ENCODE data around the gene ADAM12. TPM values are rescaled to one million over a fixed set of nuclear protein-coding genes. Genes with fewer than 3 reads are reported as not detected.

ADAM12 gene
- total and polyA plus RNA-seq, 9 of the 15 experiments (the other 6 are each of a cell fraction or from before 2014, with no cell fraction given), result not detected

DNA sequence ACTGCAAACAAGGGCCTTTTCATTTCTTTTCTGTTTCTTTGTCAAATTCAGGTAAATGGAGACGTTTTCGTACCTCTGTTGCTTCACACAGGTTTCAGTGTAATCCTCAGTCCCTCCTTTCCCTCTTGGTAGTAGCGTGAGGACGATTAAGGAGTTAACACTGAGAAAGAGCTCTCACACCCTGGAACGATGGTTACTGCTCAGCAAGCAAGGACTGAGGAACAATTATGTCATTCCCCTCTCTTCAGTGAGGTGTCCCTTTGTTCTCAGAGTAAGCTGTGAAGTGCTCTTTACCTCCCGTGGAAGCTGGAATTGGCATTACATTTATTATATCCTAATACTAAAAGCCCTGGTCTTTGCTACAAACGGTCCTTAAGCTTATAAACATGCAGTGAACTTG, 396.0 kb downstream of the ADAM12 start (continued):
- no peak for TF ChIP-seq NR2C2 (CRISPR knock-in tag; IDR thresholded peaks at IDR 0.05)
- no peak for TF ChIP-seq NR2C2 (tag; IDR thresholded peaks at IDR 0.05)

- no peaks in the 10 kb centered on the region for H3K4me1 ChIP-seq (replicated peaks in 1 of 2; ENCODE audit: control insufficient read depth in 2 of 2, insufficient read depth in 2 of 2, low read length in 2 of 2)
- H3K36me3 ChIP-seq (ENCODE audit: control insufficient read depth, insufficient read depth, low read length), result no peaks in the 10 kb centered on the region
- H4K20me1 ChIP-seq (replicated peaks; ENCODE audit: control insufficient read depth, insufficient read depth, low read length), result no peaks in the 10 kb centered on the region
- H2AFZ ChIP-seq (ENCODE audit: low read depth, low read length), result no peak overlapping the region
- FAIRE-seq, result no peak
- BruUV-seq (replicated peaks), result no TSS peak
- intact Hi-C loops (cut with micrococcal nuclease), result no loop called here
- no peak for ATAC-seq
- WGBS (ENCODE audit: insufficient coverage, low coverage, missing lambda C conversion rate), result 0% methylated on average over 1 of the region's 1 CpG
- no peaks in the 10 kb centered on the region for H3K9me3 ChIP-seq (replicated peaks; ENCODE audit: control insufficient read depth, insufficient read depth, low read depth, low read length)
- peaks cover 0 to 6% of the 10 kb centered on the region in 2 experiments; a peak in 1 of 5 replicates for H3K27me3 ChIP-seq (ENCODE audit: control insufficient read depth in 2 of 2, insufficient read depth in 2 of 2, low read length in 2 of 2)
- no peaks in the 10 kb centered on the region for H3K9me1 ChIP-seq (ENCODE audit: control insufficient read depth, insufficient read depth, low read length)
- DNase-seq (ENCODE audit: extremely low read depth in 1 of 4, low spot score in 3 of 4), result no peak
- H3K9ac ChIP-seq (ENCODE audit: insufficient read depth in 1 of 2, low read depth in 2 of 2, low read length in 2 of 2), result no peak overlapping the region
- ChIA-PET POLR2A (no interaction called here), CTCF (ENCODE audit: low intra/inter-chr PET ratio) (no interaction called here)
- H3K4me2 ChIP-seq (ENCODE audit: insufficient read depth, low read length), result no peak overlapping the region
- H3K4me3 ChIP-seq, result no peak overlapping the region
- no peaks in the 10 kb centered on the region for H3K79me2 ChIP-seq (ENCODE audit: control insufficient read depth, insufficient read depth, low read length)
- in situ Hi-C loops (cut with MboI), result no loop called here
- no peak overlapping the region for H3K27ac ChIP-seq (ENCODE audit: extremely low read depth, low read depth, low read length)
- TF ChIP-seq NR2C2 (CRISPR knock-in tag; IDR thresholded peaks at IDR 0.05) (no peak), NR2C2 (tag; IDR thresholded peaks at IDR 0.05) (no peak), SP2 (IDR thresholded peaks at IDR 0.05; ENCODE audit: extremely low read depth, low read depth, low read length, poor library complexity, severe bottlenecking) (no peak), THRAP3 (IDR thresholded peaks at IDR 0.05; ENCODE audit: borderline replicate concordance) (no peak), RBFOX2 (IDR thresholded peaks at IDR 0.05; ENCODE audit: low read depth, low read length) (no peak), CBX5 (IDR thresholded peaks at IDR 0.05; ENCODE audit: borderline replicate concordance, low read depth) (no peak), SMARCA4 (IDR thresholded peaks at IDR 0.05) (no peak), PTTG1 (tag; IDR thresholded peaks at IDR 0.05; ENCODE audit: low read depth) (no peak), ETV1 (tag; conservative IDR thresholded peaks at IDR 0.05; ENCODE audit: low read depth) (no peak), NCOA2 (IDR thresholded peaks at IDR 0.05; ENCODE audit: partially characterized antibody in 2 of 2) (no peak), ZNF584 (CRISPR knock-in tag; IDR thresholded peaks at IDR 0.05; ENCODE audit: low read depth) (no peak), VEZF1 (CRISPR knock-in tag; IDR thresholded peaks at IDR 0.05) (no peak), C11orf30 (IDR thresholded peaks at IDR 0.05; ENCODE audit: low read depth) (no peak), ATF1 (CRISPR knock-in tag; IDR thresholded peaks at IDR 0.05) (no peak), ATF1 (tag; IDR thresholded peaks at IDR 0.05) (no peak), ZNF121 (CRISPR knock-in tag; conservative IDR thresholded peaks at IDR 0.05) (no peak), NBN (IDR thresholded peaks at IDR 0.05; ENCODE audit: low read depth) (no peak), HLTF (IDR thresholded peaks at IDR 0.05) (no peak)
Measured at GRCh38 chr10:125991392-125991791, 396.9 kb downstream of the ADAM12 start.

All from K562 (cell line).